ENCODE results near the gene CYP2W1. TPM values are rescaled to one million over a fixed set of nuclear protein-coding genes. Genes with fewer than 3 reads are reported as not detected.

CYP2W1 gene
- total RNA-seq, 8 experiments from 2014 or later = 0.05 to 0.77 (median 0.51) TPM; not detected in 1

- WGBS, 10 experiments = 40 to 70% methylated on average over 1 to 2 of the region's 13 CpGs; no CpG with 5 or more reads in 8 of the 10 experiments
Observed at GRCh38 chr7:945147-945555, 37.8 kb upstream of the CYP2W1 start.

GRCh38 chr7:945556-946255, 37.3 kb upstream of the CYP2W1 start:
- no peaks in the 10 kb centered on the region for H3K4me1 ChIP-seq (replicated peaks in 1 of 2)
- no peak overlapping the region for H3K4me3 ChIP-seq
- in situ Hi-C loops (cut with MboI; ENCODE audit: low pct_unique_long_range_greater_than_20kb in 2 of 9, low sequenced_read_pairs in 9 of 9, unreplicated experiment in 9 of 9) = no loop called here
- 80% methylated on average over 1 of the region's 30 CpGs; no CpG with 5 or more reads in 9 of the 10 experiments for WGBS, 10 experiments
- no peak overlapping the region for H3K27ac ChIP-seq
- ATAC-seq (replicated peaks in 6 of 8) = peak in 2 of 8 experiments; percentile 21 to 24

More at GRCh38 chr7:945147-945555, 37.8 kb upstream of the CYP2W1 start:
- ATAC-seq (replicated peaks in 6 of 8) = peak in 1 of 8 experiments; percentile 17
- in situ Hi-C loops (cut with MboI; ENCODE audit: low pct_unique_long_range_greater_than_20kb in 2 of 9, low sequenced_read_pairs in 9 of 9, unreplicated experiment in 9 of 9) = no loop called here
- H3K4me3 ChIP-seq = no peak overlapping the region
- no peaks in the 10 kb centered on the region for H3K4me1 ChIP-seq (replicated peaks in 1 of 2)
- H3K27ac ChIP-seq = no peak overlapping the region

- H3K4me1 ChIP-seq (replicated peaks in 1 of 2) = no peaks in the 10 kb centered on the region
- in situ Hi-C loops (cut with MboI; ENCODE audit: low pct_unique_long_range_greater_than_20kb in 2 of 9, low sequenced_read_pairs in 9 of 9, unreplicated experiment in 9 of 9) = no loop called here
- no peak for ATAC-seq (replicated peaks in 6 of 8)
- no peak overlapping the region for H3K4me3 ChIP-seq
- H3K27ac ChIP-seq = no peak overlapping the region
- 28 to 100% (median 95%) methylated on average over 1 to 10 of the region's 29 CpGs; no CpG with 5 or more reads in 4 of the 10 experiments for WGBS, 10 experiments
Observed at GRCh38 chr7:946256-946996, 36.6 kb upstream of the CYP2W1 start.

- WGBS, 10 experiments = 70% methylated on average over 2 of the region's 37 CpGs; no CpG with 5 or more reads in 9 of the 10 experiments
- ATAC-seq (replicated peaks in 6 of 8) = no peak
- no peak overlapping the region for H3K27ac ChIP-seq
- H3K4me1 ChIP-seq (replicated peaks in 1 of 2) = no peaks in the 10 kb centered on the region
- in situ Hi-C loops (cut with MboI; ENCODE audit: low pct_unique_long_range_greater_than_20kb in 2 of 9, low sequenced_read_pairs in 9 of 9, unreplicated experiment in 9 of 9) = no loop called here
- H3K4me3 ChIP-seq = no peak overlapping the region
Observed at GRCh38 chr7:947391-948210, 35.4 kb upstream of the CYP2W1 start.

- no peak for ATAC-seq (replicated peaks in 6 of 8)
- 60 to 80% (median 67%) methylated on average over 1 to 8 of the region's 28 CpGs; no CpG with 5 or more reads in 6 of the 10 experiments for WGBS, 10 experiments
- in situ Hi-C loops (cut with MboI; ENCODE audit: low pct_unique_long_range_greater_than_20kb in 2 of 9, low sequenced_read_pairs in 9 of 9, unreplicated experiment in 9 of 9) = no loop called here
- Histone ChIP-seq H3K4me3 (no peak overlapping the region), H3K27ac (no peak overlapping the region), H3K4me1 (replicated peaks in 1 of 2) (peaks cover 0 to 6% of the 10 kb centered on the region in 2 donors)
Observed at GRCh38 chr7:949021-949934, 33.7 kb upstream of the CYP2W1 start.

- Histone ChIP-seq H3K4me3 (no peak overlapping the region), H3K27ac (no peak overlapping the region), H3K4me1 (replicated peaks in 1 of 2) (peaks cover 0 to 6% of the 10 kb centered on the region in 2 donors)
- WGBS, 10 experiments = 93 to 100% methylated on average over 2 to 3 of the region's 21 CpGs; no CpG with 5 or more reads in 8 of the 10 experiments
- ATAC-seq (replicated peaks in 6 of 8) = no peak
- in situ Hi-C loops (cut with MboI; ENCODE audit: low pct_unique_long_range_greater_than_20kb in 2 of 9, low sequenced_read_pairs in 9 of 9, unreplicated experiment in 9 of 9) = no loop called here
Observed at GRCh38 chr7:951881-952547, 31.0 kb upstream of the CYP2W1 start.

- Histone ChIP-seq H3K4me1 (replicated peaks in 1 of 2) (peaks cover 3 to 6% of the 10 kb centered on the region in 2 donors), H3K4me3 (peak overlapping the region in 2 of 5 donors; percentile 63), H3K27ac (no peak overlapping the region)
- in situ Hi-C loops (cut with MboI; ENCODE audit: low pct_unique_long_range_greater_than_20kb in 2 of 9, low sequenced_read_pairs in 9 of 9, unreplicated experiment in 9 of 9) = no loop called here
- ATAC-seq (replicated peaks in 6 of 8) = no peak
- WGBS, 10 experiments = 40 to 100% (median 93%) methylated on average over 1 to 2 of the region's 20 CpGs; no CpG with 5 or more reads in 3 of the 10 experiments
Observed at GRCh38 chr7:952548-953441, 30.2 kb upstream of the CYP2W1 start.

GRCh38 chr7:953547-954327, 29.2 kb upstream of the CYP2W1 start:
- Histone ChIP-seq H3K4me1 (replicated peaks in 1 of 2) (peaks cover 3 to 6% of the 10 kb centered on the region in 2 donors), H3K4me3 (peak overlapping the region; percentile 44 to 65 (median 63)), H3K27ac (no peak overlapping the region)
- in situ Hi-C loops (cut with MboI; ENCODE audit: low pct_unique_long_range_greater_than_20kb in 2 of 9, low sequenced_read_pairs in 9 of 9, unreplicated experiment in 9 of 9) = no loop called here
- peak; percentile 26 to 83 (median 64) for ATAC-seq (replicated peaks in 6 of 8)
- 0% methylated on average over 1 of the region's 78 CpGs; no CpG with 5 or more reads in 9 of the 10 experiments for WGBS, 10 experiments

GRCh38 chr7:954330-955238, 28.4 kb upstream of the CYP2W1 start, which contains the start of gene ADAP1:
ADAP1 (minus strand) TSS chr7:954680; CDS start chr7:954477, 203 bp downstream.
- ATAC-seq (replicated peaks in 6 of 8) = peak; percentile 51 to 85 (median 66)
- peak within 1 kb of the TSS; percentile 44 to 65 (median 63) for H3K4me3 ChIP-seq
- in situ Hi-C loops (cut with MboI; ENCODE audit: low pct_unique_long_range_greater_than_20kb in 2 of 9, low sequenced_read_pairs in 9 of 9, unreplicated experiment in 9 of 9) = no loop called here
- peaks cover 3 to 6% of the 10 kb centered on the region in 2 donors for H3K4me1 ChIP-seq (replicated peaks in 1 of 2)
- no peak within 1 kb of the TSS for H3K27ac ChIP-seq
- 13 to 100% (median 32%) methylated on average over 1 to 5 of the region's 115 CpGs; no CpG with 5 or more reads in 7 of the 10 experiments for WGBS, 10 experiments

Measured in motor neuron (in vitro differentiated cells).